Measurements from ENCODE around the gene SHH. TPM values are rescaled to one million over a fixed set of nuclear protein-coding genes. Genes with fewer than 3 reads are reported as not detected.
A peak's percentile ranks its signal among the peaks of the same experiment; 100 is the strongest.

The SHH gene
- total and polyA plus RNA-seq, 2 of the 13 experiments (the other 11 are each of a cell fraction or from before 2014, with no cell fraction given) = 1.9 to 3.4 TPM

DNA sequence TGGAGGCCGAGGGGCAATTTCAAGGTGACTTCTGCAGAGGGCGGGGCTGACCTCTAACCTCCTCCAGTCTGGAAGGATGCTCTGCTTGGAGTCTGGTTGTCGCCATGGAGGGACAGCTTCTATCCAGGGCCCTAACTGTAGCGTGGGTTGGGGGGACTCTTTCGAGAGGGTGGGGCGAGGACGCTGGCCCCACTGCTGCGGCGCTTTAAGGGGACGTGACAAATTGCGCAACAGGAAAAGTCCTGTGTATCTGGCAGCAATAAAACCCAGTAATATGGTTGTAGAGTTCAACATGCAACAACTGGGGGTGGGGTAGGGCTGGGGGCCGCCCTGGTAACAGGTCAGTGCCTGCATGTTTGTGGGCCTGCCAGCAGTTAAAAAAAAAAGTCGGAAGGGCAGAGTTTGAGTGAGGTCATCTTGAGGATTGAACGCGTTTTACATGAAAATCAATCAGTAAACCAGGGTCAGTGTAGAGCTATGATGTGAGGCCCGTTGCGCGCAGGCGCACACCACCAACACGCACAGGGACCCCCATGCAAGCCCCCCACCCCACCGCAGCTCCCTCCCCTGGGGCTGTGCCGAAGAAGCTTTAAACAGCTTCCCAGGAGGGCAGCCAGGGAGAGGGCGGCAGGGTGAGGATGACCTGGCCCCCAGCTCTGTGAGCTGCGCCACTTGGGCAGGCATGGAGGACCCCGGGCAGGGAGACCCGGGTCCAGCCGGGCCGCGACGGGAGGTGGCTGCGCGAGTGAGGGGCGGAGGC, 4.3 kb downstream of the SHH start (continued):
- TF ChIP-seq, protein P1, sequence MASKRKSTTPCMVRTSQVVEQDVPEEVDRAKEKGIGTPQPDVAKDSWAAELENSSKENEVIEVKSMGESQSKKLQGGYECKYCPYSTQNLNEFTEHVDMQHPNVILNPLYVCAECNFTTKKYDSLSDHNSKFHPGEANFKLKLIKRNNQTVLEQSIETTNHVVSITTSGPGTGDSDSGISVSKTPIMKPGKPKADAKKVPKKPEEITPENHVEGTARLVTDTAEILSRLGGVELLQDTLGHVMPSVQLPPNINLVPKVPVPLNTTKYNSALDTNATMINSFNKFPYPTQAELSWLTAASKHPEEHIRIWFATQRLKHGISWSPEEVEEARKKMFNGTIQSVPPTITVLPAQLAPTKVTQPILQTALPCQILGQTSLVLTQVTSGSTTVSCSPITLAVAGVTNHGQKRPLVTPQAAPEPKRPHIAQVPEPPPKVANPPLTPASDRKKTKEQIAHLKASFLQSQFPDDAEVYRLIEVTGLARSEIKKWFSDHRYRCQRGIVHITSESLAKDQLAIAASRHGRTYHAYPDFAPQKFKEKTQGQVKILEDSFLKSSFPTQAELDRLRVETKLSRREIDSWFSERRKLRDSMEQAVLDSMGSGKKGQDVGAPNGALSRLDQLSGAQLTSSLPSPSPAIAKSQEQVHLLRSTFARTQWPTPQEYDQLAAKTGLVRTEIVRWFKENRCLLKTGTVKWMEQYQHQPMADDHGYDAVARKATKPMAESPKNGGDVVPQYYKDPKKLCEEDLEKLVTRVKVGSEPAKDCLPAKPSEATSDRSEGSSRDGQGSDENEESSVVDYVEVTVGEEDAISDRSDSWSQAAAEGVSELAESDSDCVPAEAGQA (IDR thresholded peaks at IDR 0.05; ENCODE audit: low read depth) = no peak
- TF ChIP-seq, protein P1 (CRISPR knock-in tag; IDR thresholded peaks at IDR 0.05; ENCODE audit: borderline replicate concordance) = no peak
- TF ChIP-seq TEAD2 (CRISPR knock-in tag; IDR thresholded peaks at IDR 0.05) (no peak), ZNF10 (CRISPR knock-in tag; IDR thresholded peaks at IDR 0.05; ENCODE audit: borderline replicate concordance, low read depth) (no peak), ZNF331 (CRISPR knock-in tag; IDR thresholded peaks at IDR 0.05) (no peak), ZBTB7B (CRISPR knock-in tag; IDR thresholded peaks at IDR 0.05) (peak; percentile 85), TMF1 (CRISPR knock-in tag; IDR thresholded peaks at IDR 0.05; ENCODE audit: low read depth) (no peak), ZNF264 (CRISPR knock-in tag; IDR thresholded peaks at IDR 0.05) (no peak), DMAP1 (CRISPR knock-in tag; IDR thresholded peaks at IDR 0.05) (no peak), ZNF329 (CRISPR knock-in tag; IDR thresholded peaks at IDR 0.05; ENCODE audit: low read depth) (no peak), SOX6 (IDR thresholded peaks at IDR 0.05) (no peak), SOX6 (CRISPR knock-in tag; IDR thresholded peaks at IDR 0.05) (peak; percentile 60), SETDB1 (CRISPR knock-in tag; IDR thresholded peaks at IDR 0.05; ENCODE audit: borderline replicate concordance) (no peak), EP300 (IDR thresholded peaks at IDR 0.05; ENCODE audit: low read depth in 2 of 2, low read length in 2 of 2) (peak in 1 of 2 experiments; percentile 34; a peak in 1 of 4 replicates), EP300 (CRISPR knock-in tag; IDR thresholded peaks at IDR 0.05; ENCODE audit: borderline replicate concordance) (no peak), DNMT3B (CRISPR knock-in tag; conservative IDR thresholded peaks at IDR 0.05) (no peak)
- TF ChIP-seq, protein P2, sequence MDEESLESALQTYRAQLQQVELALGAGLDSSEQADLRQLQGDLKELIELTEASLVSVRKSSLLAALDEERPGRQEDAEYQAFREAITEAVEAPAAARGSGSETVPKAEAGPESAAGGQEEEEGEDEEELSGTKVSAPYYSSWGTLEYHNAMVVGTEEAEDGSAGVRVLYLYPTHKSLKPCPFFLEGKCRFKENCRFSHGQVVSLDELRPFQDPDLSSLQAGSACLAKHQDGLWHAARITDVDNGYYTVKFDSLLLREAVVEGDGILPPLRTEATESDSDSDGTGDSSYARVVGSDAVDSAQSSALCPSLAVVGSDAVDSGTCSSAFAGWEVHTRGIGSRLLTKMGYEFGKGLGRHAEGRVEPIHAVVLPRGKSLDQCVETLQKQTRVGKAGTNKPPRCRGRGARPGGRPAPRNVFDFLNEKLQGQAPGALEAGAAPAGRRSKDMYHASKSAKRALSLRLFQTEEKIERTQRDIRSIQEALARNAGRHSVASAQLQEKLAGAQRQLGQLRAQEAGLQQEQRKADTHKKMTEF (CRISPR knock-in tag; IDR thresholded peaks at IDR 0.05) = peak; percentile 14; the same call in 1 of the 2 replicates
- TF ChIP-seq, protein P3, sequence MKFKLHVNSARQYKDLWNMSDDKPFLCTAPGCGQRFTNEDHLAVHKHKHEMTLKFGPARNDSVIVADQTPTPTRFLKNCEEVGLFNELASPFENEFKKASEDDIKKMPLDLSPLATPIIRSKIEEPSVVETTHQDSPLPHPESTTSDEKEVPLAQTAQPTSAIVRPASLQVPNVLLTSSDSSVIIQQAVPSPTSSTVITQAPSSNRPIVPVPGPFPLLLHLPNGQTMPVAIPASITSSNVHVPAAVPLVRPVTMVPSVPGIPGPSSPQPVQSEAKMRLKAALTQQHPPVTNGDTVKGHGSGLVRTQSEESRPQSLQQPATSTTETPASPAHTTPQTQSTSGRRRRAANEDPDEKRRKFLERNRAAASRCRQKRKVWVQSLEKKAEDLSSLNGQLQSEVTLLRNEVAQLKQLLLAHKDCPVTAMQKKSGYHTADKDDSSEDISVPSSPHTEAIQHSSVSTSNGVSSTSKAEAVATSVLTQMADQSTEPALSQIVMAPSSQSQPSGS (CRISPR knock-in tag; IDR thresholded peaks at IDR 0.05) = peak; percentile 79
- TF ChIP-seq, protein P4, sequence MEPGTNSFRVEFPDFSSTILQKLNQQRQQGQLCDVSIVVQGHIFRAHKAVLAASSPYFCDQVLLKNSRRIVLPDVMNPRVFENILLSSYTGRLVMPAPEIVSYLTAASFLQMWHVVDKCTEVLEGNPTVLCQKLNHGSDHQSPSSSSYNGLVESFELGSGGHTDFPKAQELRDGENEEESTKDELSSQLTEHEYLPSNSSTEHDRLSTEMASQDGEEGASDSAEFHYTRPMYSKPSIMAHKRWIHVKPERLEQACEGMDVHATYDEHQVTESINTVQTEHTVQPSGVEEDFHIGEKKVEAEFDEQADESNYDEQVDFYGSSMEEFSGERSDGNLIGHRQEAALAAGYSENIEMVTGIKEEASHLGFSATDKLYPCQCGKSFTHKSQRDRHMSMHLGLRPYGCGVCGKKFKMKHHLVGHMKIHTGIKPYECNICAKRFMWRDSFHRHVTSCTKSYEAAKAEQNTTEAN (CRISPR knock-in tag; conservative IDR thresholded peaks at IDR 0.05) = no peak
- TF ChIP-seq, protein P5, sequence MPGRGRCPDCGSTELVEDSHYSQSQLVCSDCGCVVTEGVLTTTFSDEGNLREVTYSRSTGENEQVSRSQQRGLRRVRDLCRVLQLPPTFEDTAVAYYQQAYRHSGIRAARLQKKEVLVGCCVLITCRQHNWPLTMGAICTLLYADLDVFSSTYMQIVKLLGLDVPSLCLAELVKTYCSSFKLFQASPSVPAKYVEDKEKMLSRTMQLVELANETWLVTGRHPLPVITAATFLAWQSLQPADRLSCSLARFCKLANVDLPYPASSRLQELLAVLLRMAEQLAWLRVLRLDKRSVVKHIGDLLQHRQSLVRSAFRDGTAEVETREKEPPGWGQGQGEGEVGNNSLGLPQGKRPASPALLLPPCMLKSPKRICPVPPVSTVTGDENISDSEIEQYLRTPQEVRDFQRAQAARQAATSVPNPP (CRISPR knock-in tag; IDR thresholded peaks at IDR 0.05) = no peak

Data from HepG2 (cell line).